Activated CD8-positive, alpha-beta memory T cell treated with anti-CD3 and anti-CD28 coated beads for 48 hours (primary cell): ENCODE results near the gene ZIM2.

Experiments used
- DNase-seq, 3 experiments: peaks; one replicate each; pipeline ENCODE4 v3.0.0-alpha.2; 2020; ENCODE audit warnings: low read depth in 2 of 3, low spot score in 2 of 3

ZIM2 gene

GRCh38 chr19:56839652-56840450 lies 675 bp downstream of the ZIM2 start:
- DNase-seq = no peak

- no peak for DNase-seq
Observed at GRCh38 chr19:56838909-56839651, 1.4 kb downstream of the ZIM2 start.

GRCh38 chr19:56838024-56838908 lies 2.3 kb downstream of the ZIM2 start:
- DNase-seq = no peak

- DNase-seq = no peak
Observed at GRCh38 chr19:56837492-56838023, 3.0 kb downstream of the ZIM2 start.

GRCh38 chr19:56837004-56837403 lies 3.5 kb downstream of the ZIM2 start:
- no peak for DNase-seq

GRCh38 chr19:56836059-56836458 lies 4.5 kb downstream of the ZIM2 start:
- DNase-seq = no peak

GRCh38 chr19:56835401-56835800 lies 5.1 kb downstream of the ZIM2 start:
- no peak for DNase-seq

GRCh38 chr19:56834564-56835375 lies 5.8 kb downstream of the ZIM2 start:
- DNase-seq = no peak

GRCh38 chr19:56832352-56832928 lies 8.1 kb downstream of the ZIM2 start:
- no peak for DNase-seq

- DNase-seq = no peak
Observed at GRCh38 chr19:56831255-56831654, 9.3 kb downstream of the ZIM2 start.

- no peak for DNase-seq
Observed at GRCh38 chr19:56829596-56829995, 10.9 kb downstream of the ZIM2 start.

- DNase-seq = no peak
Observed at GRCh38 chr19:56827708-56828107, 12.8 kb downstream of the ZIM2 start.

GRCh38 chr19:56823956-56824355 lies 16.6 kb downstream of the ZIM2 start:
- DNase-seq = no peak

- DNase-seq = no peak
Observed at GRCh38 chr19:56823417-56823816, 17.1 kb downstream of the ZIM2 start.

GRCh38 chr19:56822755-56823154 lies 17.8 kb downstream of the ZIM2 start:
- DNase-seq = no peak

- no peak for DNase-seq
Observed at GRCh38 chr19:56821675-56822074, 18.9 kb downstream of the ZIM2 start.

GRCh38 chr19:56821209-56821608 lies 19.3 kb downstream of the ZIM2 start:
- DNase-seq = no peak

- DNase-seq = no peak
Observed at GRCh38 chr19:56819166-56819565, 21.4 kb downstream of the ZIM2 start.

GRCh38 chr19:56814656-56815055 lies 25.9 kb downstream of the ZIM2 start:
- DNase-seq = no peak

GRCh38 chr19:56813531-56813930 lies 27.0 kb downstream of the ZIM2 start:
- DNase-seq = no peak
